Liver (tissue), 9 donors: ENCODE results near the gene DGKB. TPM values are rescaled to one million over a fixed set of nuclear protein-coding genes. Genes with fewer than 3 reads are reported as not detected.

ENCODE experiments used
- DNase-seq: peaks from one replicate; pipeline ENCODE4 v3.0.0-alpha.2; 2017; ENCODE audit warnings: low spot score
- H3K27ac ChIP-seq, 2 donors: one replicate each; pipeline ENCODE4 v1.7.0; 2013; ENCODE audit warnings: inconsistent platforms in 2 of 2, low read length in 2 of 2, control low read depth in 1 of 2, low read depth in 1 of 2, mild to moderate bottlenecking in 1 of 2
- H3K27me3 ChIP-seq, 4 donors: one replicate each; pipeline versions ENCODE4 v1.6.1 to v1.7.0; 2013; ENCODE audit warnings: low read length in 3 of 4, inconsistent platforms in 1 of 4, mild to moderate bottlenecking in 1 of 4, moderate library complexity in 1 of 4; ENCODE audit not compliant: control insufficient read depth in 4 of 4, insufficient read depth in 4 of 4
- H3K36me3 ChIP-seq, 4 donors: one replicate each; pipeline versions ENCODE4 v1.6.1 to v1.7.0; 2013; ENCODE audit warnings: low read length in 3 of 4, mild to moderate bottlenecking in 3 of 4, low read depth in 1 of 4, moderate library complexity in 1 of 4; ENCODE audit not compliant: control insufficient read depth in 4 of 4, insufficient read depth in 3 of 4
- H3K4me1 ChIP-seq, 4 donors: one replicate each; pipeline versions ENCODE4 v1.6.1 to v1.7.0; 2013; ENCODE audit warnings: low read length in 3 of 4, mild to moderate bottlenecking in 3 of 4, moderate library complexity in 1 of 4; ENCODE audit not compliant: control insufficient read depth in 4 of 4, insufficient read depth in 4 of 4
- H3K4me3 ChIP-seq, 3 donors: one replicate each; pipeline versions ENCODE4 v1.6.1 to v1.7.0; 2013; ENCODE audit warnings: low read length in 3 of 3, control low read depth in 1 of 3, low read depth in 1 of 3, mild to moderate bottlenecking in 1 of 3
- H3K9ac ChIP-seq, 2 donors: one replicate each; pipeline ENCODE4 v1.7.0; 2013; ENCODE audit warnings: low read length in 2 of 2, mild to moderate bottlenecking in 2 of 2, moderate library complexity in 2 of 2, control low read depth in 1 of 2, low read depth in 1 of 2
- H3K9me3 ChIP-seq, 4 donors: one replicate each; pipeline versions ENCODE4 v1.6.1 to v1.7.0; 2013; ENCODE audit warnings: low read length in 3 of 4; ENCODE audit not compliant: control insufficient read depth in 4 of 4
- ATF3 ChIP-seq: IDR thresholded peaks from 2 replicates; pipeline ENCODE4 v1.6.1; 2016; ENCODE audit warnings: antibody characterized with exemption
- FOXA2 ChIP-seq: IDR thresholded peaks from 2 replicates; pipeline ENCODE4 v1.6.1; 2016; ENCODE audit warnings: antibody characterized with exemption
- GABPA ChIP-seq, 2 donors: IDR thresholded peaks in 1 of 2; conservative IDR thresholded peaks in 1 of 2; 2 replicates each; pipeline ENCODE4 v1.6.1; 2016; ENCODE audit warnings: antibody characterized with exemption in 2 of 2, mild to moderate bottlenecking in 1 of 2, moderate library complexity in 1 of 2
- HNF4G ChIP-seq: IDR thresholded peaks from 2 replicates; pipeline ENCODE4 v1.6.1; 2016; ENCODE audit warnings: antibody characterized with exemption
- JUND ChIP-seq, 2 donors: IDR thresholded peaks; 2 replicates each; pipeline ENCODE4 v1.6.1; 2016; ENCODE audit warnings: antibody characterized with exemption in 2 of 2
- MAX ChIP-seq: IDR thresholded peaks from 2 replicates; pipeline ENCODE4 v1.6.1; 2016; ENCODE audit warnings: antibody characterized with exemption
- RAD21 ChIP-seq, 2 donors: IDR thresholded peaks; 2 replicates each; pipeline ENCODE4 v1.6.1; 2016; ENCODE audit warnings: antibody characterized with exemption in 2 of 2, mild to moderate bottlenecking in 2 of 2
- REST ChIP-seq: IDR thresholded peaks from 2 replicates; pipeline ENCODE4 v1.6.1; 2016; ENCODE audit warnings: antibody characterized with exemption, mild to moderate bottlenecking
- RXRA ChIP-seq, 2 donors: IDR thresholded peaks; 2 replicates each; pipeline ENCODE4 v1.6.1; 2017 to 2018; ENCODE audit warnings: antibody characterized with exemption in 2 of 2, mild to moderate bottlenecking in 1 of 2
- SP1 ChIP-seq: IDR thresholded peaks from 2 replicates; pipeline ENCODE4 v1.6.1; 2018; ENCODE audit warnings: antibody characterized with exemption, mild to moderate bottlenecking
- YY1 ChIP-seq: IDR thresholded peaks from 2 replicates; pipeline ENCODE4 v1.6.1; 2016; ENCODE audit warnings: antibody characterized with exemption, mild to moderate bottlenecking
- ZBTB33 ChIP-seq: IDR thresholded peaks from 2 replicates; pipeline ENCODE4 v1.6.1; 2016; ENCODE audit warnings: antibody characterized with exemption
- WGBS: extraction: QIAGEN DNeasy Blood & Tissue Kit; methylation state at CpG from one replicate; pipeline ENCODE4 v1.1.7; 2013; 5-methylcytosine and 5-hydroxymethylcytosine counted together
- polyA plus RNA-seq, 2 donors: library from polyadenylated mRNA; stranded (reverse) in 1 of 2; unstranded in 1 of 2; fragments of 200-250 nt in 1 of 2; fragments of >200 nt in 1 of 2; fragmentation: Nextera tagmentation in 1 of 2; extraction: Ambion mirVana in 1 of 2; gene quantifications; one replicate each; pipeline versions ENCODE4 v1.2.1 to v1.2.3, GENCODE V29; 2013 to 2015
- total RNA-seq, 2 donors: library from RNA; depleted of rRNA; stranded (reverse); fragments of >200 nt; gene quantifications; one replicate each; pipeline ENCODE4 v1.2.3, GENCODE V29; 2014
- donor health status: healthy.
- donor health status: healthy.
- donor health status: healthy.
- donor health status: healthy.
- donor health status: healthy.

DGKB gene
- total and polyA plus RNA-seq, 4 donors: 0.09 to 0.42 TPM; not detected in 2

GRCh38 chr7:14271441-14271840 lies 631.1 kb downstream of the DGKB start:
- TF ChIP-seq MAX (no peak), REST (no peak), HNF4G (no peak), FOXA2 (no peak), GABPA (IDR thresholded peaks at IDR 0.05 in 1 of 2, conservative IDR thresholded peaks at IDR 0.05 in 1 of 2) (no peak), ZBTB33 (no peak), JUND (IDR thresholded peaks at IDR 0.05) (no peak), RXRA (IDR thresholded peaks at IDR 0.05) (no peak), RAD21 (IDR thresholded peaks at IDR 0.05) (no peak)
- Histone ChIP-seq H3K9me3 (no peaks in the 10 kb centered on the region), H3K9ac (no peak overlapping the region), H3K27ac (no peak overlapping the region), H3K4me1 (no peaks in the 10 kb centered on the region), H3K4me3 (no peak overlapping the region), H3K36me3 (no peaks in the 10 kb centered on the region), H3K27me3 (no peaks in the 10 kb centered on the region)
- 93% methylated on average over 3 of the region's 3 CpGs for WGBS
- DNase-seq: no peak

- 81% methylated on average over 5 of the region's 5 CpGs for WGBS
- Histone ChIP-seq H3K4me1 (no peaks in the 10 kb centered on the region), H3K27ac (no peak overlapping the region), H3K9ac (no peak overlapping the region), H3K36me3 (no peaks in the 10 kb centered on the region), H3K4me3 (no peak overlapping the region), H3K9me3 (no peaks in the 10 kb centered on the region), H3K27me3 (no peaks in the 10 kb centered on the region)
- TF ChIP-seq HNF4G (no peak), SP1 (no peak), RAD21 (IDR thresholded peaks at IDR 0.05) (no peak), RXRA (IDR thresholded peaks at IDR 0.05) (no peak), YY1 (no peak), ATF3 (no peak), GABPA (IDR thresholded peaks at IDR 0.05 in 1 of 2, conservative IDR thresholded peaks at IDR 0.05 in 1 of 2) (no peak), ZBTB33 (no peak), FOXA2 (no peak), REST (no peak)
- DNase-seq: no peak
Measured at GRCh38 chr7:14270099-14270498, 632.5 kb downstream of the DGKB start.
